ENCODE measurements around the gene ZFYVE21.

DNA sequence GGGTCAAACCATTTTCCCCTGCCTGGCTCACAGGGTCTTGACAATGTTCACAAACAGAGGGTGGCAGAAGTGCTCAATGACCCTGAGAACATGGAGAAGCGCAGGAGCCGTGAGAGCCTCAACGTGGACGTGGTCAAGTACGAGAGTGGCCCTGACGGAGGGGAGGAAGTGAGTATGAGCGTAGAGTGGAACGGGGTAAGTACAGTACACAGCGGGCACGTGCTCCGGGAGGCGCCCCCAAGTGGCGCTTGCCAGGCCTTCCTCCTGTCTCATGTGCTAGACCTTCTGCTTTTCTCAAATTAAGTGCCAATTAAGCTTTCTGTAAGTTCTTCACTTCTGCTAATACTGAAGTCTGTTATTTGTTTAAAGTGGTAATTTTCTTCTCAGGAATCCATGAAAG, 36.3 kb upstream of the ZFYVE21 start:
- peak; percentile 35 for TF ChIP-seq POLR2AphosphoS5 (IDR thresholded peaks at IDR 0.05)
- TF ChIP-seq, protein P1, sequence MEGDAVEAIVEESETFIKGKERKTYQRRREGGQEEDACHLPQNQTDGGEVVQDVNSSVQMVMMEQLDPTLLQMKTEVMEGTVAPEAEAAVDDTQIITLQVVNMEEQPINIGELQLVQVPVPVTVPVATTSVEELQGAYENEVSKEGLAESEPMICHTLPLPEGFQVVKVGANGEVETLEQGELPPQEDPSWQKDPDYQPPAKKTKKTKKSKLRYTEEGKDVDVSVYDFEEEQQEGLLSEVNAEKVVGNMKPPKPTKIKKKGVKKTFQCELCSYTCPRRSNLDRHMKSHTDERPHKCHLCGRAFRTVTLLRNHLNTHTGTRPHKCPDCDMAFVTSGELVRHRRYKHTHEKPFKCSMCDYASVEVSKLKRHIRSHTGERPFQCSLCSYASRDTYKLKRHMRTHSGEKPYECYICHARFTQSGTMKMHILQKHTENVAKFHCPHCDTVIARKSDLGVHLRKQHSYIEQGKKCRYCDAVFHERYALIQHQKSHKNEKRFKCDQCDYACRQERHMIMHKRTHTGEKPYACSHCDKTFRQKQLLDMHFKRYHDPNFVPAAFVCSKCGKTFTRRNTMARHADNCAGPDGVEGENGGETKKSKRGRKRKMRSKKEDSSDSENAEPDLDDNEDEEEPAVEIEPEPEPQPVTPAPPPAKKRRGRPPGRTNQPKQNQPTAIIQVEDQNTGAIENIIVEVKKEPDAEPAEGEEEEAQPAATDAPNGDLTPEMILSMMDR (IDR thresholded peaks at IDR 0.05) = peak; percentile 15 to 56 (median 38)
- TF ChIP-seq EP300 (IDR thresholded peaks at IDR 0.05) = no peak

All from gastroesophageal sphincter (tissue), 3 donors.